HG03196 (cell line): Measurements from ENCODE around the gene ECHS1.

Experiments used
- ATAC-seq: cut with Tn5 transposase; IDR thresholded peaks from one replicate; pipeline ENCODE4 v1.9.1; 2021; ENCODE audit not compliant: unreplicated experiment

The ECHS1 gene

DNA sequence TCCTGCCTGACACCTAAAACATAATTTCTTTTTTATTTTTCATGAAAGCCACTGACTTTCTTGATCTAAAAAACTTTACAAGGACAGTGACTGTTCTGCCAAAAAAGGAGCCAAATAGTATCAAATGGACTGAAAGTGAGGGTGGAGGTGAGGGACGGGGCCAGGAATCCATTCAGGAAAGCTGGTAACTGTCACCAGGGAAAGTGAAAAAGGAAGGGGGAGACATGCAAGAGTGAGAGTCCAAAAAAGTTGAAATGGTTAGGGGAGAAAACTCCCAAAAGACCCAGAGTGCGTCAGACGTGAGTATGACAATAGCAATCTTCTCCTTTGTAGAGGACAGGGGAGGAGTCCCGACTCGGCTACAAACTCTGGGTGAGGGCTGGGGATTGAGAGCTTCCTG lies 28.9 kb downstream of the ECHS1 start:
- ATAC-seq = no peak

DNA sequence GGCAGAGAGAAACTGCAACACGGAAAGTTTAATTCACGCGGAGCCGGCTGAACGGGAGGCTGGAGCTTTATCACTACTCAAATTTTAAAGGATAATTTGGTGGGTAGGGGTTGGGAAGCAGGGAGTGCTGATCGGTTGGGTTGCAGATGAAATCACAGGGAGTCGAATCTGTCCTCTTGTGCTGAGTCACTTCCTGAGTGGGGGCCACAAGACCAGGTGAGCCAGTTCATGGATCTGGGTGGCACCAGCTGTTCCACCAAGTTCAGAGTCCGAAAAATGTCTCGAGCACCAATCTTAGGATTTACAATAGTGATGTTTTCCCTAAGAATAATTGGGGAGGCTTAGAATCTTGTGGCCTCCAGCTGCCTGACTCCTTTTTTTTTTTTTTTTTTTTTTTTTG lies 29.6 kb downstream of the ECHS1 start:
- ATAC-seq = no peak

DNA sequence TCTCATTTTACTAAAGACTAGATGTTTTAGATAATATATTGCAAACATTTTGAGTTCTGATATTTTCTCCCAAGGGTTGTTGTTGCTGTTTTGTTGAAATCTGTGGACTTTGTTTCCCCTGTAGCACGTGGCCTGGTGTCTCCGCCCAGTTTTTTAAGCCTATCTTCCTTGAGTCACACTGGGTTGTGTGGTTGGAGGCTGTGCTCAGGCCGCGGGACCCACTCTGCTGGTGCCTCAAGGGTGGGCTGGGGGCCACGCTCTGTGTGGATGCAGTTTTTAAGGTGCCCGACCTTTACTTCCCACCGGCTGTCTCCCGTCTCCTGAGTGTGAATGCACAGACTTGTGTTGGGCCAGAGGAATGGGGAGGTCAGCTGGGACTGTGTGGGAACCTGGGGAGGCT lies 30.2 kb downstream of the ECHS1 start:
- ATAC-seq = no peak

DNA sequence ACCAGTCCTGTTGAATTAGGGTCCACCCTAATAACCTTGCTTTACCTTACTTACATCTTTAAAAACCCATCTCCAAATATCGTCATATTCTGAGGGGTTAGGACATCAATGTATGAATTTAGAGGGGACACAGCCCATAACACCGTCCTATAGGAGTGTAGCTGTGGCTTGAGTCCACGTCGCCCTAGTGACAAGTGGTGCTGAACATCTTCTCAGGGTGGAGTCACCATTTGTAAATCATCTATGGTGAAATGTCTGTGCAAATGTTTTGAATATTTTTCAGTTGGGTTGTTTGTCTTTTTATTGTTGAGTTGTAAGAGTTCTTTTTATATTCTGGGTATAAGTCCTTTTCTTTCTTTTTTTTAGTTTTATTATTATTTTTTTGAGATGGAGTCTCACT lies 31.2 kb downstream of the ECHS1 start:
- no peak for ATAC-seq

DNA sequence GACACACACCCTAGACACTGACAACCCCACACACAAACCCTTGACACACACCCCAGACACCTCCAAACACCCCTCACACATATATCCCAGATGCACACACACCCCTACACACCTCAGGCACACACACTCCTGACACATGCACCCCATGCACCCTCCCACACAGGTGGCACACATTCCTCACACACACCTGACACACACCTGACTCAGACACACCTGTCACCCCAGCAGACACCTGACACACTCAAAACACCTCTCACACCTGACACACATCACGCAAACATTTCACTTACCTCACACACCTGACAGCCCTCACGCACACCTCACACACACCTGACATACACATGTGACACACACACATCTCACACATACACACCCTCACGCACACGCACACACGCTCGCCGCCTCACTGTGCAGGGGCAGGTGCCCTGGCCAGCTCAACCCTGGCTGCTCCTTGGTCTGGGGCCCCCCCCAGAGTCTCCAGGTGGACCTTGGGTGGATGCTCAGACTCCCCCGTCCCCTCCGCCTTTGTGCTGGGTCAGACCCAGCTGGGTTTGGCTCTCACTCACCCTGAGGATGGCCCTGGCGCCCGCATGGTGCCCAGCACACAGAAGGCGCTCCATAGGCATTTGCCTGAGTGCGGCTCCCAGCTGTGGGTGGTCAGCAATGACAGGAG lies 33.3 kb downstream of the ECHS1 start:
- ATAC-seq = no peak

DNA sequence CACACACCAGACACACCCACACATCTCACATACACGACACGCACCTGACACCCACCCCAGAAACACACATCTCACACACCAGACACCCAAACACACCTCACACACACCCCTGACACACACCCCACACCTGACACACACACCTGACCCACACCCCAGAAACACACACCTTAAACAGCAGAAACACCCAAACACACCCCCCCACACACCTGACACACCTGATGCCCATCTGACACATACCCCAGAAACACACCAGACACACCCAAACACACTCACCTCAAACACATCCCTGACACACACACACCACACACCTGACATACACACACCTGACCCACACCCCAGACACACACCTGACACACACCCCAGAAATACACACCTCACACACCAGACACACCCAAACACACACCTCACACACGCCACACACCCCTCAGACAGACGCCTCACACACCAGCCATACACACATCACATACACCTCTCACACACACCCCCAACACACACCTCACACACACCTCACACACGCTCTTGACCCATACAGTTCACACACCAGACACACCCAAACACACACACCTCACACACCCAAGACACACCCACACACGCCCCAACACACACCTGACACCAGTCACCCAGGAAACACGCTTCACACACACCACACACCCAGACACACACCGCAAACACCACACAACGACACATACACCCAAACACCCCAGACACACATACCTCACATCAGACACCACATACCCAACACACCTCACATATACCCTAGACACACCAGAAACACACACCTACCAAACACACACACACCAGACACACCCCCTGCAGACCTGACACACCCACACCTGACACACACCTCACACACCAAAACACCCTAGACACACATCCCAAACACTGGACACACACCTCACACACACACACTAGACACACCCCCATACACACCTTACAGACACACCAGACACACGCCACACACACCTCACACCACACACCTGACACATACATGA lies 34.8 kb downstream of the ECHS1 start:
- no peak for ATAC-seq

DNA sequence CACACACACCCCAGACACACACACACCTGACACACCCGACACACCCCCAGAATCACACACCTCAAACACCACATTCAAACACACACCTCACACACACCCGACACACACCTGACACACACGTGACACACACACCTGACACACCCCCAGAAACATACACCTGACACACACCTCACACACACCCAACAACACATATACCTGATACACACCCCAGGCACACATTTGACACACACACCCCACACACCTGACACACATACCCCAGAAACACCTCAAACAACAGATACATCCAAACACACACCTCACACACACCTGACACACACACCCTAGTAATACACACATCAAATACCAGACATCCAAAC lies 35.8 kb downstream of the ECHS1 start:
- ATAC-seq = no peak

DNA sequence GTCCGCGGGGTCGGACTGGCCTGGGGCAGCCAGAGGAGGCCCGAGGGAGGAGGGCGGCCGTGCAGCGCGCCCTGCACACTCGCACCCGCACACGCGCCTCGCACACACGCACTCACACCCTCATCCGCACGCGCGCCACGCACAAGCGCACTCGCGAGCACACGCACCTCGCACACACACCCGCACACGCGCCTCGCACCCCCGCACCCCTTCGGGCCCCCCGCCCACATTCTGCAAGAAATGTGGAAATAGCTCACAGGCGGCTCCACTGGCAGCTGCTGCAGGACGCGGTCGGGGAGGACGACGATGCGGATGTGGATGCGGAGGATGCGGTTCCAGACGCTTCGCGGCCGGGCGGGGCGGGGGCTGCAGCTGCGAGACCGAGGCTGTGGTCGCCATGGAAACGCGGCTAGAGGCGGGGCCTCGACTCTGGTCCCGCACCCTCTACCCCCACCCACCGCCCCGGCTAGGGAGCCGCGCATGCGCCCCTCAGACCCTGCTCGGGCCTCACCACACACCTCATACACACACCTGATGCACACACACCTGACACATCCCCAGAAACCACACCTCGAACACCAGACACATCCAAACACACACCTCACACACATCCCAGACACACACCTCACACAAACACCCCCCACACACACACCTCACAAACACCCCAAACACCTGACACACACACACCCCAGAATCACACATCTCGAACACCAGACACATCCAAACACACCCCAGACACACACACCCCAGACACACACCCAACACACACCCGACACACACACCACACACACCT lies 36.4 kb downstream of the ECHS1 start, which contains the start of gene CALY:
TSS of gene CALY (minus strand) at position 320 of the 793 bp plus-strand sequence. CDS start 7,907 bp downstream, outside the sequence.
- ATAC-seq = no peak

DNA sequence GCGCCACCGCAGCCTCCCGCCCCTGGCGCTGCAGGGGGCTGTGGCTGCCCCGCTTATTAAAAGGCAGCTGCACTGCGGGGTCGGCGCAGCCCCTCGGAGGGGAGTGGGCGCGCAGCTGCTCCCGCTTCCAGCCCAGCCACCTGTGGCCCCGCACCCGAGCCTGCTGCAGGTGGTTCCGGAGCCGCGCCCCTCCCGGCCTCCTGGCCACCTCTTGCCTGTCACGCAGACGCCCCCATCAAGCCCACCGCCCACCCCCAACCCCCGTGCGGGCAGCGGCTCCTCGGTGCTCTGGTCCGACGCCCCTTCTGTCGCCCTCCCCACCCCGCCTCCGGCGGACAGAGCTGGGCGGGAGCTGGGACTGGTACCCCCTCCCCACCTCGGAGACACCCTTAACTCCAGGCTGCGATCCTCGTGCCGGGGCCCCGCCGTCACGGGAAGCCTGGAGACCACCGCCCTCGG lies 37.0 kb downstream of the ECHS1 start:
- ATAC-seq = no peak

DNA sequence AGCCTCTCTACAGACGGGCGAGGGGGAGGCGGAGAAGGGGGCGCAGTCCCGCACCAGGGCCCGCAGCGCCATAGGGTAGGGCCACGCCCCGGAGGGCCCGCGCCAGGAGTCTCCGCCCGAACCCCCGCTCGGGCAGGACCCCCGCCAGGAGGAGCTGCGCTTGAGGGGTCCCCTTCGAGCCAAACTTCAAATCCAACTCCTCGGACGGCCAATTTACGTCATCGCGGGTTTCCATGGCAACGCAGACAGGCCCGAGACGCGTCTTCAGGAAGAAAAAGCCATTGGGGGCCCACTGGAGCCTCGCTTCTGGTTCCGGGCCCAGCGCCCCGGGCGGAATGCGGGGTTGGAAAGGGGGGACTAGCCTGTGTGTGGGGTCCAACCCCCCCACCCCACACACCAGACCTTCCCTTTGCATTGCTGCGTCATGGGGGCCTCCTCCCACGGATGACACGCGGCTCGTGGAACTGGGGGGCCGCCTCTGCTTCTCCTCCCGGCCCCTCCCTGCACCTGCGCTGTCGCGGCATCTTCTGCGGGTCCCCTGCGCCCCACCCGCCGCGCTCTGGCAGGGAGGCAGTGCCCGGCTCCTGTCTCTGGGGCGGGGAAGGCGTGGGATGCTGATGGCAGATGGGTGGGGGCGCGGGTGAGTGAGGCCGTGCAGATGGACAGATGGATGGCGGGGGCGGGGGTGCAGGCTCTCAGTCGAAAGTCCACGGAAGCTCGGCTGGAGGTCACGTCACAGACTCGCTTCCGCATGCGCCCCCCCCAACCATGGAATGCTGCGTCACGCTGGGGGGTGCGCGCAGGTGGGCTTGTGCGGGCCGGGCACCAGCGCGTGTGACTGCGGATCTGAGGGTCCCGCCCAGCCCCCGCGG lies 37.7 kb downstream of the ECHS1 start:
- no peak for ATAC-seq

DNA sequence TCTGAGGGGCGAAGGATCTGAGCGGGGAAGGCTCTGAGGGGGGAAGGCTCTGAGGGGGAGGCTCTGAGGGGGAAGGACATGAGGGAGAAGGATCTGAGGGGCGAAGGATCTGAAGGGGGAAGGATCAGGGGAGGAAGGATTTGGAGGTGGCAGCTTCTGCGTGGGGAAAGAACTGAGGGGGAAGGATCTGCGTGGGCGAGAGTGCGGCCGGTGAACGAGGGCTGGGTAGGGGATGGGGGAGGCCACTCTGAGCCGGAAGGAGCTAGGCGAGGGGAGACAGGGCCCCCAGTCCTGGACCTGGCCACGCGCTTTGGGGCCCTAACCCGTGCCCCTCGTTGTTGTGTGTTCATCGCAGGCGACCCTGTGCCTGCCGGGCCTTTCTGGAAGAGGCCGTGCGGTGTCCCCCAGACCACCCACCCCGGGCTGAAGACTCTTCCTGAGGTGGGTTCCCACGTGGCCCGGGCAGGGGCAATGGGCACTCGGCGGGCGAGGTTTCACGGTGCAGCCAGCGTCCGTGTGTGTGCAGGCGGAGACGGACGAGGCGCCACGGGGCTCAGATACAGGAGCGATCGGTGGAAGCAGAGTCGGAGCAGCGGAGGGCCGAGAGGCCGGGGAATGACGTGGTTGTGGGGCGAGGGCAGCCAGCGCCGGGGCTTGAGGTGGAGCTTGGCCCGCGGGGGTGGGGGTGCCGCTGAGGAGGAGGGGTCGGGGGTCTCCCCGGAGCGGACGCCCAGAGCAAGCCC lies 38.5 kb downstream of the ECHS1 start:
- ATAC-seq = no peak

DNA sequence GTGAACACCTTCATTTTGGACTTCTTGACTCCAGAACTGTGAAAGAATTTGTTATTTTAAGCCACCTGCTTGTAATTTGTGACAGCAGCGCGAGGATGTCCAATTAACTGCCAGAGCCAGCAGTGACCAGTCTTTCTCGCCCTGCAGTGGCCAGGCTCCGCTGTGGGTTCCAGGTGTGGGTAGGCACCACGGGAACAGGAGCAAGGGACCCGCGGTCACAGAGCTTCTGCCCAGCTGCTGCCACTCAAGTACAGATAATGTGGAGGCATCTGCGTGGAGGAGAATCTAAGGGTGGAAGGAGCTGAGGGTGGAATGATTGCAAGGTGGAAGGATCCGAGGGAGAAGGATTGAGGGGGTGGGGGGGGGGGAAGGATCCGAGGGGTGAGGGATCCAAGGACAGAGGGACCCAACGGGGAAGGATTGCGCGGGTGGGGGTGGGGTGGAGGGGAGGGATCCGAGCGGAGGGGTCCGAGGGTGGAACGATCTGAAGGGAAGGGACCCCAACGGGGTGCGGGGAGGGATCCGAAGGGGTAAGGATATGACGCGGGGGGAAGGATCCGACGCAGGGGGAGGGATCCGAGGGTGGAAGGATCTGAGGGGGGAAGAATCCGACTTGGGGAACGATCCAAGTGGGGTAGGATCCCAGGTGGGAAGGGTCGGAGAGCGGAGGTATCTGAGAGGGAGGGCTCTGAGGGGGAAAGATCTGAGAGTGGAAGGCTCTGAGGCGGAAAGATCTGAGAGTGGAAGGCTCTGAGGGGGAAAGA lies 40.0 kb downstream of the ECHS1 start:
- ATAC-seq = no peak

DNA sequence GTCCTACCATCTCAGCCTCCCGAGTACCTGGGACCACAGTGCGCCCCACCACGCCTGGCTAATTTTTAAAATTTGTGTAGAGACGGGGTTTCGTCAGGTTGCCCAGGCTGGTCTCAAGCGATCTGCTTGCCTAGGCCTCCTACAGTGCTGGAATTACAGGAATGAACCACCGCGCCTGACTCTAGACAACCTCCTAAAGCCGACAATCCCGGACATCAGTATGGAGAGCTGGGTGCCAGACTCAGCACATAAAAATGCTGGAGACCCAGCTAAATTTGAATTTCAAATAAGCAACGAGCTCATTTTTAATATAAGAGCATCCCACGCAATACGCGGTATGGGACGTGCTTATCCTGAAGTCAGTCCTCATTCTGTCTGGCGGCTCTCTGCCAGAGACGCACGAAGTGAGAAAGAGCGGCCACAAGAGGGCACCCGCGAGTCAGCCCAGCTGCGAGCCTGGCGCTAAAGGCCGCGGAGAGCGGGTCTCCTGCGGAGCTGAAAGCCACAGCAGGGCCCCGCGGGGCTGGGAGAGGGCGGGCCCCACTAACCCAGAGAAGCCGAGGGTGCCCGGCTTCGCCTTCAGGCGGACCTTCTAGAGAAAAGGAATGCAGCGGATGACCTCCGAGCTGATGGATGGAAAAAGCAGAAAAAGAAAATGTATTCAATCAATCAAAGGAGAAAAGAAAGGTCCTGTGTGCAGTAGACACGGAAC lies 43.5 kb downstream of the ECHS1 start:
- ATAC-seq = peak; percentile 82

DNA sequence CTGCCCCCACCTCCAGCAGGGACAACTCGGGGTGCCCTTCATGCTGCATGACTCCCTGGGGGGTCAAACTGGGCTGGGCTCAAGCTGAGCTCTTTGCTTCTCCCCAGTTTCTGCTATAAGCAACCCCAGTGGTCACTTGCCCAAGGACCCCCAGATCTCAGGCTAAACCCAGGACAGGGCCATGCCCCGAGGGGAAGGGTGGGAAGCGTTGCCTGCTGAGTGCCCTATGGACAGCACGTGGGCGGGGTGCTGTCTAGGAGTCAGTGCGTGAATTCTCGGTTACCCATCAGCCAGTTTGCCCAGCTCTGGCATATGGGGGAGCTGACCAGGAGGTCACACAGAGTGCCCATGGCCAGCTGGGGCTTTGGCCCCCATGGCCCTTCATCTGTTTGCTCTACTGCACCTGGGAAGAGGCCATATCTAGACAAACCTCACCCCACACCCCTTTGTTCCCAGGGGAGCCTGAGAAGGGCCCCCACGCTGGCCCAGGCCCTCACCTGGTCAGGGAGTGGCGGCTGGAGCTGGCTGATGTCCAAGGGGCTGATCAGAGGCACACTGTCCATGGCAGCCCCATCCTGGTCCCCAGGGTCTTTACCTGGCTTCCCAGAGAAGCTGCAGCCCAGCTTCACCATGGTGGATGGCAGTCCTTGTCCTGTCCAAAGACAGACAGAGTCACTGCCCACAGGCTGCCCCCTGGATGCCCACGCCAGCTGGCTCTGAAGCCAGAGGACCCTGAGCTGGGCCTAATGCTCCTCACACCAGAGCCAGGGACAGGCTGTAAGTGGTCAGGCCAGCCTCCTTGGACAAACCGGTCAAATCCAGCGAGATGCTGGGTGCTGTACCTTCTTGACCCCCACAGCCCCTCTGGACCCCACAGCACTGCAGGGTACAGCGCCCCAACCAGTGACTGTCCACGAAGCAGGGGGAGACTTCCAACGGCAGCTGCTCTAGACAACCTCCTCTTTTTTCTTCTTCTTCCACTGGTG lies 44.5 kb downstream of the ECHS1 start:
- no peak for ATAC-seq

DNA sequence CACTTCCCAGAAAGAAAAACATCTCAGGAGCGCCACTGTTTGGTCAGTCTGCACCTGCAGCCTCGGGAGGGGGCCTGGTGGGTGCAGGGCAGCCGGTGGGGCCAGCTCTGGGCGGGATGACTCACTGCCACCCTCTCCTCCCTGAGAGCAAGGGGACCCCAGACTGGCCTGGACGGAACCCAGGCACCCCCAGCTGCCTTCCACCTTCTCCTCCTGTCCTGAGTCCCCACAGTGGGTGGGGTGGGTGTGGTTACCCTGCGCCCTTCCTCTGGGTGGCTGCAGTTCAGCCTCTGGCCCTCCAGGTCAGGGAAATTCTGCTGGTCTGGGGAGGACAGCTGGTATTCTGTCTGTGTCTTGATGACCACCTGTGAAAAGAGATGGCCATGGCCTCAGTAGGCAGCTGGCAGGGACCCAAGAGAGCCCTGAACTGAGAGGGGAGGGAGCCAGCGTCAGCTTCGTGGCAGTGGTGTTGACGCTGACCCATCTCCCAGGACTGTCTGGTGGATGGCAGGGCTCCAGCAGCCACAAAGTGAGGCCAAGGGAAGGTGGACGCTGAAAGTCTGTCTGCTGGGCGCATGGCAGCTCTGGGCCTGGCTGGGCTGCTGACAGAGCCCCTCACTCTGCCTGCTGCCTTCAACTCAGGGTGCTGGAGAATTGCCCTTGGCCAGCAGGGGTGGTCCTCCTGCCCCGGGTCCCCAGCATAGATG lies 45.4 kb downstream of the ECHS1 start:
- no peak for ATAC-seq
